Stimulated activated CD8-positive, alpha-beta memory T cell treated with anti-CD3 and anti-CD28 coated beads, Interleukin-2, amount 100 ng/mL, for 1 hour (primary cell): Measurements from ENCODE around the gene TMEM123.
"Not testable (repeated sequence)": the region's sequence is repeated elsewhere in the genome, so short reads cannot be mapped to it uniquely, and the experiment has no call there.

ENCODE experiments used
- DNase-seq, 2 donors: peaks; one replicate each; pipeline ENCODE4 v3.0.0-alpha.2; 2020; ENCODE audit warnings: low read depth in 2 of 2

Gene TMEM123

DNA sequence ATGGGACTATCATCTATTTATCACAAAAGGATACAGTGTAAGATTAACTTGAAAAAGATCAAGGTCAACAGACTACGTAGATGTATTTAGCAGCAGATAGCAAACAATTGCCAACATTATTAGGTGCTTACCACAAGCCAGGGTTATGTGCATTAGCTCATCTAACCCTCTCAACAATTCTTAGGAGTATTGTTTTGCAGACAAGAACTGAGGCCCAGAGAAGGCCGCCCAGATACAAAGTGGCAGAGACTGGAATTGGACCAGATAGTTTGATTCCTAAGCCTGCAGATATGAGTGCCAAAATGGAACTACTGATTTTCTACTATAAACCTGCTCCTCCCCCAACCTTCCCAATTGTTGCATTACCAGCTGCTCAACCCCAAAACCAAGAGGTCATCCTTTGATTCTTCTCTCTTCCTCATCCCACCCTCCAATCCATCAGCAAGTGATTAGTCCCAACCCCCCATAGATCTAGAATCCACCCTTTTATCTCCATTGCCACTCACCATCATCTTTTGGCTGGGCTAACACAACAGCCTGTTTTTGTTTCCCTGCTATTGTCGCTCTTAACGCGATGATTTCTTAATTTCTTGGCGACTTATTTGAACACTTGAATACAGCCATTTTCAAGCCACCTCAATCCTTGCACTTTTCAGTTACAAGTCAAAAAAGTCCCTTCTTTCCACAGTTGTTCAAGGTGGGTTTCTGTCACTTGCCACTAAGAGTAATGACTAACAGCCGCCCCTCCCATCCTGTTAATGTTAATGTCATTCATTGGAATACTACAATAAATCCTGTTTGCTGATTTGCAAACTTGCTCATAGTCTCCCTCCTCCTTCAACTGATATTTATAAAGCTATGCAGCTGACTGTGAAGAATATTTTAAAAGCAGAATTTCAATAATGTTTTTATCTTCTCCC, 2.7 kb downstream of the TMEM123 start:
- DNase-seq = no peak

DNA sequence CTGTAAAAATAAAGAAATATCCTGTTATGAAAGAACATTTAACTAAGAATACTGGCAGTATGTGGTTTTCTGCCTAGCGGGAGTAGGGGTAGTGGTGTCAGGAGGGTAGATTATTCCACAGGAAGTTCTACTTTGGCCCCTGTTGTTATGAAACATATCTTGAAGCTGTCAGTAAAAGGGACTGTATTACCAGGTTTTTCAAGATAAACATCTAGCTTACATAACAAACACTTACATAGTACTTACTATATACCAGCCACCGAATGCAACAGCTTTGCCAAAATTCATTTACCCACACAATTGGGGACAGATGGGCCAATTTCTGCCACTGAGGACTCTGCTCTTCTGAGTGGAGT, 3.7 kb downstream of the TMEM123 start:
- no peak for DNase-seq

DNA sequence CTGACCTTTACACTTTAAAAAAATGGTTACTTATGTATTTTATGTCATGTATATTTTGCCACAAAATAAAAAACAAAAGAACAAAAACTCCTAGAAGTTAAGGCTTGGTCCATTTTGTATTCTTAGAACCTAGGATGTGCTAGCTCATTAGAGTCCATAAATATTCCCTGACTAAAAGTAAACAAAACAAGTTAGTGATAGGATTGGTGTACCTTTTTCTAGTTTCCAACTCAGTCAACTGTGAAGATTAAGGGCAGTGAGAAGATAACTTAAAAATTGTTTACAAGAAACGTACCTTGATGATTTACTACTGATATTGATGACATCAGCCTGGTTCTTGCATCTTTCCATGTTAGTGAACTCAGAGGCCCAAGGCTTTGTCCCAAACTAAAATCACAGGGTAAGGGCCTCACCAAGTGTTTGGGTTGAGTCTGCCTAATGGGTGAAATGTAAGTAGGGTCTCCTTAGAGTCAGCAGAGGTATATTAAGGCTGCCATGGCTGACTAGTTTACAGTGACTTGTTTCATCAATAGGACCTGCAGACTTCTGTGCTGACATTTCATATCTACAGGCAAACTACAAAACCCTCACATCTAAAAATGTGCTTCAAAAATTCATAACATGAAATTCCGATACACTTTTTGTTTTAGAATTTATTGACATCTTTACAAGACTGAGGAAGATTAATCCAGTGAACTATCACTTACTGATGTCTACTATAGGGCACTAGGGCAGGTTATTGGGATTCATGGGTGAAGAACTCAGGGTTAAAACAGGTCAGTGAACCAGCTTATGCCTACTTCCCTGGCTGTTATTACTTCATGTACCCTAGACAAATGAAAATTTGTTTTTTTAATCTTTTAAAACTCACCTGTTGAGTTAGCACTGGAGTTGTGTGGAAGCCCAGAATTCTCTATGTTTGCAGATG, 4.4 kb downstream of the TMEM123 start:
- DNase-seq = no peak

DNA sequence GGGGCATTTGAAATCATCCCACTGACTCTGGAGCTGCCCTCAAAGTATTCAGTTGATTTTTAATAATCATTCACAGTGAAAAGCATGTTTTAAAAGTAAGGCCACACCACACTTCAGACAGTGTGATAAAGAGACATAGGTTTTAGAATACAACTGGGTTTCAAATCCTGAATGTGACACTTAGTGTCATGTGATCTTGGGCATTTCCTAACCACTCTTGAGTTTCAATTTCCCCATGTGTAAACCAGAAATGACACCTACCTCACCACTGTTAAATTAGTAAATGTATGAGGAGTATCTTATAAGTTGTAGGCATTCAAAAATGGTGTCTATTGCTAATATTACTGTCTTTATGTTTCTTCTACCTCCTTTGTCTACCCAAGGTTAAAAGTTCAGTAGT, 5.4 kb downstream of the TMEM123 start:
- DNase-seq = no peak

DNA sequence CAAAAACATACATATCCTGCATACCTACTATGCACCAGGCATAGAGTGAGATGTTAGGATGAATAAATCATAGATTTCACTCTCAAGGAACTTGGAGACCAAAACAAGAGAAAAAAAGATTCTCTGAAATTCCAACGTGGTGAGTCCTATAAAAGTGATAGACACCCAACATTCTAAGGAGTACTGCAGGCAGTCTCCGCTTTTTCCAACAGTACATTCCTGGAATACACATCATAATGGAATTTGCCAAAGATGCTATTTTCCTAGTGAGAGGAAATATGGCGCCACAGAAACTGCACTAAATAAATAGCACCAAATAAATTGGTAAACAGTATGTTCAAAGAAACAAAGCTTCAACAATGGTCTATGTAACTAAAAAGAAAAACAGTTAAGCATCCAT, 6.0 kb downstream of the TMEM123 start:
- DNase-seq = no peak

DNA sequence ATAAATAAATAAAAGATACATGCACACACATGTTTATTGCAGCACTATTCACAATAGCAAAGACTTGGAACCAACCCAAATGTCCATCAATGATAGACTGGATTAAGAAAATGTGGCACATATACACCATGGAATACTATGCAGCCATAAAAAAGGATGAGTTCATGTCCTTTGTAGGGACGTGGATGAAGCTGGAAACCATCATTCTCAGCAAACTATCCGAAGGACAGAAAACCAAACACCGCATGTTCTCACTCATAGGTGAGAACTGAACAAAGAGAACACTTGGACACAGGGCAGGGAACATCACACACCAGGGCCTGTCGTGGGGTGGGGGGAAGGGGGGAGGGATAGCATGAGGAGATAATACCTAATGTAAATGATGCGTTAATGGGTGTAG, 7.9 kb downstream of the TMEM123 start:
- DNase-seq = not testable (repeated sequence)

GRCh38 chr11:102444142-102444541, 8.4 kb downstream of the TMEM123 start:
- DNase-seq = not testable (repeated sequence)

DNA sequence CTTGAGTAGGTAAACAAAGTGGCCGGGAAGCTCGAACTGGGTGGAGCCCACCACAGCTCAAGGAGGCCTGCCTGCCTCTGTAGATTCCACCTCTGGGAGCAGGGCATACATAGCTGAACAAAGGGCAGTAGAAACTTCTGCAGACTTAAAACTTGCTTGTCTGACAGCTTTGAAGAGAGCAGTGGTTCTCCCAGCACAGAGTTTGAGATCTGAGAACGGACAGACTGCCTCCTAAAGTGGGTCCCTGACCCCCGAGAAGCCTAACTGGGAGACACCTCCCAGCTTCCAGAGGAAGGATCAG, 13.6 kb downstream of the TMEM123 start:
- DNase-seq = not testable (repeated sequence)

GRCh38 chr11:102438311-102439062, 14.1 kb downstream of the TMEM123 start:
- no peak for DNase-seq

GRCh38 chr11:102437727-102438126, 14.8 kb downstream of the TMEM123 start:
- no peak for DNase-seq

- no peak for DNase-seq
Measured at GRCh38 chr11:102436976-102437375, 15.6 kb downstream of the TMEM123 start.

GRCh38 chr11:102436561-102436960, 16.0 kb downstream of the TMEM123 start:
- no peak for DNase-seq

- no peak for DNase-seq
Measured at GRCh38 chr11:102435688-102436087, 16.9 kb downstream of the TMEM123 start.

DNA sequence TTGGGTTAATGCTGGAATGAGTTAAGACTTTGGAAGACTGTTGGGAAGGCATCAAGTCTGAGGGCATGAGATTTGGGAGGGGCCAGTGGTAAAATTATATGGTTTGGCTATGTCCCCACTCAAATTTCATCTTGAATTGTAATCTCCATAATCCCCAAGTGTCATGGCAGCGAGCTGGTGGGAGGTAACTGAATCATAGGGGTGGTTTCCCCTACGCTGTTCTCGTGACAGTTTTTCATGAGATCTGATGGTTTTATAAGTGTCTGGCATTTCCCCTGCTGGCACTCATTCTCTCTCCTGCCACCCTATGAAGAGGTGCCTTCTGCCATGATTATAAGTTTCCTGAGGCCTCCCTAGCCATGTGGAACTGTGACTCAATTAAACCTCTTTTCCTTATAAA, 19.0 kb downstream of the TMEM123 start:
- DNase-seq = not testable (repeated sequence)

GRCh38 chr11:102432560-102432959, 20.0 kb downstream of the TMEM123 start:
- not testable (repeated sequence) for DNase-seq

DNA sequence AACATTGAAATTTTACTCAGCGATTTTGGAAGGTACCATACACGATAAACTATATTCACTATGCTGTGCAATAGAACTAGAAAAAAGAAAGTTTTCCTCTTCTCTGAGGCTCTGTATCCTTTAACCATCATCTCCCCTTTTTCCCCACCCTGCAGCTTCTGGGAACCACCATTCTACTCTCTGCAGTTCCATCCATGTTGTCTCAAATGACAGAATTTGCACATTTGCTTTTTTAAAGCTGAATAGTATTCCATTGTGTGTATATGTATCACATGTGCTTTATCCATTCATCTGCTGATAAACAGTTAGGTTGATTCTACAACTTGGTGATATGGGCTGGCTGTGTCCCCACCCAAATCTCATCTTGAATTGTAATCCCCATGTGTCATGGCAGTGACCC, 21.2 kb downstream of the TMEM123 start:
- DNase-seq = no peak

DNA sequence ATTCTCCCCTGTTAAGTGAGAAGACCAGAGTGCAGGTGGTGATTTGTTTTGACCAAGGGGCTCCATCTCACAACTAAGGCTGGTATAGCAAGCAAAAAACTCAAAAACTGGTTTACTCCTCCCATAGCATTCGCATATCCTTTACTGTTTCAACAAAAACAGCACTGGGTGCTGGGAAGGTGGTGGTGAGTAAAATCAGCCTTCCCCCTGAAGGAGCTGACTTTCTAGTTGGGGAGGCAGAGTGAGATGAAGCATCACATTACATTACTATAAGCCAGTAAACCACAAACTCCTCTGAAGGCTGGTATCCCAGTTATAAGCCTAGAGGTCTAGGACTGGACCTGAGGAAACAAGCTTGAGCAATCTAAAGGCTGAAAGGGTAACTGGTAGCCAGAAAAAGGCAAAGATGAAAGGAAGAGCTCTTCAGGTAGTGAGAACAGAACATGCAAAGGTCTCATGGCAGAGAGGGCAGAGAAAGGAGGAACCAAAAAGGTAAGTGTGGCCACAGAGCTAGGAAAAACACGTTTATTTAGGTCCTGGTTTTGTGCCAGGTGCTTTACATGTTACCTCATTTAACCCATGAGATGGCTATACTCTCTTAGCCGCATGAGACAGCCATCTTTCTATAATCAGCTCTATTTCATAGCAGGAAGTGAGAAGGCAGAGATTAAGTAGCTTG, 22.3 kb downstream of the TMEM123 start:
- DNase-seq = no peak

DNA sequence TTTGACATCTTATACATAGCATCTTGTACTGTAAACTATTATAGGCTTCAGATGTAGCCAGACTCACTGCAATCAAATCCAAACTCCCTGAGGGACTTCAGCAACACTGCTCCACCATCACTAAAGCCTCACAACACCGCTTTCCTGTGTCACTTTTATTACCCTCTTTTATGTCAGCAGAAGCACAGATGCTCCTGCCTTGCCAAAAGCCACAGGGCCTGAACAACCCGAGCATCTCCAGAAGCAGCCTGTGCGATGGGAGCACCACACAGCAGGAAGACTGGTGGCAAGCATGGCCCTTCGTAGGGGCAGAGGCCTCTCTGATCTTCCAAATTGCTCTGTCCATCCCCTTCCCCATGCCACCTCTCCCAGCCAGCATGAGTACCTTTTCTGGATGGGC, 22.9 kb downstream of the TMEM123 start:
- DNase-seq = no peak

GRCh38 chr11:102429226-102429625, 23.3 kb downstream of the TMEM123 start:
- no peak for DNase-seq

DNA sequence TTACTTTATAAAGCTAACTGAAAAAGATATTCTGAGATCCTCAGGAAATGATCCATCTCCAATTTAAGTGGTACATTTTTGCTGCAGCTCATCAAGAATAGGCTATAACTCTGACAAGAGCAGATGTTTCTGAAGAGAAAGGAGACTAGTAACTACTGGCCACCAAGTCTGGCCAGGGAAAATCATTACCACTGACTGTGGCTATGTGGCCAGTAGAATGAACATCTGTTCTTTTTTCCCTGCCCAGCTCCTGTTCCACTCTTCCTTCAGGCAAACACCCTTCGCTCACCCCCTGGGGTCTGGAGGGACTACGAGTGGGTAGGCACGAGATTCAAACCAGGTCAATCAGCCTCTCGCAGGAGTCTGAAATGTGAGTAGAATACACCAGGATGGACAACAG, 23.9 kb downstream of the TMEM123 start:
- DNase-seq = no peak

DNA sequence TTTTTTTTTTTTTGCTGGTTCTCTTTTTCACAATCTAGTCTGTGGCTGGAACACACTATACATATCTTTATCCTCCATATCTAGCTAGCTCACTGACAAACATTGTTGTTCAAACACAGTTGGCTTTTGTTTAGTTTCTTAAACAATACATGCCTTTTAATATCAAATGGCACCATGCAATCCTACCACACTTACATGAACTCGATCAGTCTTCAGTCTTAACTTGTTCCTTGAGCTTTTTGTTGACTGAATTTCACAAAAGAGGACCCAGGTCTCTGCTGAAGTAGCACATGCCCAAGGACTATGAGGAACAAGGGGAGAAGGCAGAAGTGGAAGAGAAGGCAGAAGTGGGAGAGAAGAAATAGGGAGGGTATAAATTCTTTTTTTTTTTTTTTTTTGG, 25.5 kb downstream of the TMEM123 start:
- no peak for DNase-seq

DNA sequence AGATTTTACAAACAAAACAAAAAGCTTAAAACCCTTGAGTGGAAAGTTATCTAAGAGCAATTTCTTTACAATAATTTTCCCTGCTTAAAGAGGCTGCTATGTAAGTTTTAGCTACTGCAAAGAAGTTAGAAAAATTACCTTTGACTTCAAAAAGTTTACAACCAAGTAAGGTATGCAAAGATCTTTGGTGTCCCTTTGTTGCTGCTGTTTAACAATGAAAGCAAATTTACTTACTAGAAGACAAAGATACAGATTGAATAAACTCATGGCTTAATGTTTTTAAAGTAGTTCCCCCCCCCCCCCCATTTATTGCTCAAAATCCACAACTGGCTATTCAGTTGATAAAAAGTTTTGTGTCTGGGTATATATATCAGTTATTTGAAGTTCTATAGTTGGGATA, 26.0 kb downstream of the TMEM123 start:
- no peak for DNase-seq
